Measurements from ENCODE around the gene TSPYL1.

TSPYL1 gene

GRCh38 chr6:116258520-116258919, 21.2 kb downstream of the TSPYL1 start:
- DNase-seq (ENCODE audit: low read depth): no peak

GRCh38 chr6:116256694-116257093, 23.0 kb downstream of the TSPYL1 start:
- DNase-seq (ENCODE audit: low read depth): no peak

GRCh38 chr6:116255246-116255800, 24.4 kb downstream of the TSPYL1 start:
- DNase-seq (ENCODE audit: low read depth): no peak

GRCh38 chr6:116254297-116255056, 25.3 kb downstream of the TSPYL1 start:
- DNase-seq (ENCODE audit: low read depth): no peak

- peak; percentile 85 for DNase-seq (ENCODE audit: low read depth)
These were observed 26.0 kb downstream of the TSPYL1 start, which contains the start of gene TSPYL4 for GRCh38 chr6:116253505-116254296. TSS of gene TSPYL4 (minus strand) at chr6:116254075. CDS start at chr6:116254008, 67 bp downstream.

GRCh38 chr6:116253188-116253504, 26.6 kb downstream of the TSPYL1 start:
- no peak for DNase-seq (ENCODE audit: low read depth)

GRCh38 chr6:116251568-116252384, 28.0 kb downstream of the TSPYL1 start:
- DNase-seq (ENCODE audit: low read depth): no peak

- DNase-seq (ENCODE audit: low read depth): no peak
These were observed 31.2 kb downstream of the TSPYL1 start for GRCh38 chr6:116248577-116248976.

GRCh38 chr6:116247285-116247684, 32.4 kb downstream of the TSPYL1 start:
- DNase-seq (ENCODE audit: low read depth): no peak

GRCh38 chr6:116246089-116246488, 33.6 kb downstream of the TSPYL1 start:
- no peak for DNase-seq (ENCODE audit: low read depth)

GRCh38 chr6:116244284-116244683, 35.4 kb downstream of the TSPYL1 start:
- no peak for DNase-seq (ENCODE audit: low read depth)

- DNase-seq (ENCODE audit: low read depth): no peak
These were observed 39.9 kb downstream of the TSPYL1 start for GRCh38 chr6:116239856-116240255.

- no peak for DNase-seq (ENCODE audit: low read depth)
These were observed 40.5 kb downstream of the TSPYL1 start for GRCh38 chr6:116239256-116239655.

GRCh38 chr6:116238083-116238482, 41.6 kb downstream of the TSPYL1 start:
- DNase-seq (ENCODE audit: low read depth): no peak

- no peak for DNase-seq (ENCODE audit: low read depth)
These were observed 45.0 kb downstream of the TSPYL1 start for GRCh38 chr6:116234689-116235088.

GRCh38 chr6:116229287-116229913, 50.3 kb downstream of the TSPYL1 start:
- DNase-seq (ENCODE audit: low read depth): no peak

All from HS-5 (cell line).